DOHH2 (cell line): ENCODE data around the gene PALS2.

Source experiments
- EZH2phosphoT487 ChIP-seq: fragments of 200-600 bp; sonication (generic); IDR thresholded peaks from 2 replicates; pipeline ENCODE4 v1.6.1; 2017; ENCODE audit warnings: borderline replicate concordance, mild to moderate bottlenecking, antibody characterized with exemption, low read length, moderate library complexity, mixed read lengths
- TF ChIP-seq, protein P1 (sequence below): fragments of 200-600 bp; sonication (generic); IDR thresholded peaks from one replicate; pipeline ENCODE4 v1.5.1; 2014; ENCODE audit warnings: antibody characterized with exemption, mild to moderate bottlenecking, low read depth, low read length; ENCODE audit not compliant: poor library complexity, severe bottlenecking

DNA sequence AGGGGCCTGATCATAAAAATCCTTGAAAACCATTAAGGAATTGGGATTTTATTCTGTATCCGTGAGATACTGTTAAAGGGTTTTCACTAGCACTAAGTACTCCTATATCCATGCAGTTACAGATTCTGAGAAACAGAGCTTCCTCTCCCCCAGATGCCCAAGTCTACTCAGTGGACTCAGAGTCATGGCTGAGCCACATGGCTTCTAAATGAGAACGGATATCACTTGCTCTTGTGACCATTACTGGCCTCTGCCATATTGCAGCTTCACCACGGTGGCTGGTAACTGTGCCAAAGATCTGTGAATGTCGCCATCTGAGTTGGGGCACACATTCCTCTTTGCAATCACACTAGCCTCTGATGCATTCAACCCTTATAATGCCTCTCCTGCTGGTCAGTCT is 42.0 kb upstream of the PALS2 start:
- TF ChIP-seq EZH2phosphoT487: no peak
- TF ChIP-seq, protein P1, sequence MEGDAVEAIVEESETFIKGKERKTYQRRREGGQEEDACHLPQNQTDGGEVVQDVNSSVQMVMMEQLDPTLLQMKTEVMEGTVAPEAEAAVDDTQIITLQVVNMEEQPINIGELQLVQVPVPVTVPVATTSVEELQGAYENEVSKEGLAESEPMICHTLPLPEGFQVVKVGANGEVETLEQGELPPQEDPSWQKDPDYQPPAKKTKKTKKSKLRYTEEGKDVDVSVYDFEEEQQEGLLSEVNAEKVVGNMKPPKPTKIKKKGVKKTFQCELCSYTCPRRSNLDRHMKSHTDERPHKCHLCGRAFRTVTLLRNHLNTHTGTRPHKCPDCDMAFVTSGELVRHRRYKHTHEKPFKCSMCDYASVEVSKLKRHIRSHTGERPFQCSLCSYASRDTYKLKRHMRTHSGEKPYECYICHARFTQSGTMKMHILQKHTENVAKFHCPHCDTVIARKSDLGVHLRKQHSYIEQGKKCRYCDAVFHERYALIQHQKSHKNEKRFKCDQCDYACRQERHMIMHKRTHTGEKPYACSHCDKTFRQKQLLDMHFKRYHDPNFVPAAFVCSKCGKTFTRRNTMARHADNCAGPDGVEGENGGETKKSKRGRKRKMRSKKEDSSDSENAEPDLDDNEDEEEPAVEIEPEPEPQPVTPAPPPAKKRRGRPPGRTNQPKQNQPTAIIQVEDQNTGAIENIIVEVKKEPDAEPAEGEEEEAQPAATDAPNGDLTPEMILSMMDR: no peak
